Small intestine (tissue), 7 donors: ENCODE data around the gene SLC12A3. TPM values are rescaled to one million over a fixed set of nuclear protein-coding genes. Genes with fewer than 3 reads are reported as not detected.

Source experiments
- DNase-seq, 2 donors: peaks; one replicate each; pipeline versions ENCODE4 v3.0.0 to v3.0.0-alpha.2; 2013
- FAIRE-seq: peaks from 2 replicates; lab custom pipeline; 2012; peaks lifted over from hg19 to GRCh38; lab: Jason Lieb, UNC
- H3K27ac ChIP-seq, 3 donors: one replicate each; pipeline ENCODE4 v1.5.1; 2013; ENCODE audit warnings: low read length in 2 of 3, mild to moderate bottlenecking in 2 of 3, control low read depth in 1 of 3, inconsistent platforms in 1 of 3, low read depth in 1 of 3, moderate library complexity in 1 of 3
- H3K27me3 ChIP-seq, 3 donors: one replicate each; pipeline ENCODE4 v1.6.1; 2013; ENCODE audit warnings: low read length in 3 of 3, inconsistent platforms in 1 of 3; ENCODE audit not compliant: control insufficient read depth in 3 of 3, insufficient read depth in 3 of 3
- H3K36me3 ChIP-seq, 3 donors: one replicate each; pipeline ENCODE4 v1.6.1; 2013; ENCODE audit warnings: low read length in 3 of 3, inconsistent platforms in 1 of 3, low read depth in 1 of 3, mild to moderate bottlenecking in 1 of 3, moderate library complexity in 1 of 3; ENCODE audit not compliant: control insufficient read depth in 3 of 3, insufficient read depth in 2 of 3
- H3K4me1 ChIP-seq, 3 donors: one replicate each; pipeline ENCODE4 v1.6.1; 2013; ENCODE audit warnings: low read length in 2 of 3, inconsistent platforms in 1 of 3, low read depth in 1 of 3, mild to moderate bottlenecking in 1 of 3, moderate library complexity in 1 of 3; ENCODE audit not compliant: control insufficient read depth in 3 of 3, insufficient read depth in 2 of 3
- H3K4me3 ChIP-seq, 3 donors: one replicate each; pipeline ENCODE4 v1.5.1; 2013; ENCODE audit warnings: low read length in 3 of 3, control low read depth in 1 of 3, inconsistent platforms in 1 of 3, low read depth in 1 of 3, mild to moderate bottlenecking in 1 of 3, moderate library complexity in 1 of 3
- H3K9me3 ChIP-seq, 2 donors: one replicate each; pipeline ENCODE4 v1.6.1; 2013; ENCODE audit warnings: low read depth in 1 of 2, low read length in 1 of 2; ENCODE audit not compliant: control insufficient read depth in 2 of 2, insufficient read depth in 1 of 2
- WGBS, 3 donors: extraction: QIAGEN DNeasy Blood & Tissue Kit; methylation state at CpG; one replicate each; pipeline ENCODE4 v1.1.7; 2013; 5-methylcytosine and 5-hydroxymethylcytosine counted together
- polyA plus RNA-seq, 4 donors: library from polyadenylated mRNA; stranded (reverse) in 3 of 4; unstranded in 1 of 4; fragments of 200-250 nt in 3 of 4; fragments of 120-200 nt in 1 of 4; gene quantifications; one replicate each; pipeline versions ENCODE4 v1.2.1 to v1.2.3, GENCODE V29; 2013
- donor health status: healthy with polysubstance abuse.
- donor health status: control.
- donor health status: control.
- donor health status: Bipolar disorder and iron deficiency.
- donor health status: healthy.

The SLC12A3 gene
- polyA plus RNA-seq, 4 donors, result 0.04 TPM; not detected in 2

GRCh38 chr16:56828647-56829046 is 36.4 kb upstream of the SLC12A3 start:
- Histone ChIP-seq H3K27ac (no peak overlapping the region), H3K27me3 (no peaks in the 10 kb centered on the region), H3K9me3 (no peaks in the 10 kb centered on the region), H3K36me3 (peaks cover 6 to 19% (median 6%) of the 10 kb centered on the region in 3 donors), H3K4me1 (no peaks in the 10 kb centered on the region), H3K4me3 (no peak overlapping the region)
- DNase-seq, result no peak
- no peak for FAIRE-seq
- WGBS, 3 donors, result 96 to 100% (median 96%) methylated on average over 1 of the region's 1 CpG

GRCh38 chr16:56830669-56831068 is 34.3 kb upstream of the SLC12A3 start:
- no peaks in the 10 kb centered on the region for H3K4me1 ChIP-seq
- DNase-seq, result no peak
- no peaks in the 10 kb centered on the region for H3K27me3 ChIP-seq
- no peak overlapping the region for H3K27ac ChIP-seq
- FAIRE-seq, result no peak
- H3K9me3 ChIP-seq, result no peaks in the 10 kb centered on the region
- peaks cover 6 to 29% (median 10%) of the 10 kb centered on the region in 3 donors for H3K36me3 ChIP-seq
- 54 to 90% (median 67%) methylated on average over 2 of the region's 2 CpGs for WGBS, 3 donors
- H3K4me3 ChIP-seq, result no peak overlapping the region

GRCh38 chr16:56832768-56833167 is 32.2 kb upstream of the SLC12A3 start:
- Histone ChIP-seq H3K9me3 (no peaks in the 10 kb centered on the region), H3K36me3 (peaks cover 6 to 38% (median 10%) of the 10 kb centered on the region in 3 donors)
- no peak for FAIRE-seq

GRCh38 chr16:56833243-56833970 is 31.6 kb upstream of the SLC12A3 start:
- FAIRE-seq, result no peak
- Histone ChIP-seq H3K27me3 (no peaks in the 10 kb centered on the region), H3K9me3 (no peaks in the 10 kb centered on the region), H3K4me3 (no peak overlapping the region), H3K4me1 (no peaks in the 10 kb centered on the region), H3K36me3 (peaks cover 6 to 38% (median 10%) of the 10 kb centered on the region in 3 donors), H3K27ac (no peak overlapping the region)
- no peak for DNase-seq
- WGBS, 3 donors, result 86 to 98% (median 93%) methylated on average over 9 of the region's 9 CpGs

More at GRCh38 chr16:56832768-56833167, 32.2 kb upstream of the SLC12A3 start:
- Histone ChIP-seq H3K4me1 (no peaks in the 10 kb centered on the region), H3K4me3 (no peak overlapping the region), H3K27ac (no peak overlapping the region), H3K27me3 (no peaks in the 10 kb centered on the region)
- DNase-seq, result no peak

GRCh38 chr16:56835320-56835719 is 29.7 kb upstream of the SLC12A3 start:
- no peaks in the 10 kb centered on the region for H3K9me3 ChIP-seq
- H3K4me3 ChIP-seq, result no peak overlapping the region
- no peak for FAIRE-seq
- 86 to 91% (median 87%) methylated on average over 2 of the region's 2 CpGs for WGBS, 3 donors
- peaks cover 5 to 45% (median 16%) of the 10 kb centered on the region in 3 donors for H3K36me3 ChIP-seq
- H3K4me1 ChIP-seq, result no peaks in the 10 kb centered on the region
- H3K27me3 ChIP-seq, result no peaks in the 10 kb centered on the region
- no peak overlapping the region for H3K27ac ChIP-seq
- DNase-seq, result no peak

GRCh38 chr16:56836410-56837230 is 28.4 kb upstream of the SLC12A3 start:
- 81 to 84% (median 82%) methylated on average over 5 of the region's 5 CpGs for WGBS, 3 donors

GRCh38 chr16:56838622-56839337 is 26.2 kb upstream of the SLC12A3 start:
- peaks cover 5 to 48% (median 25%) of the 10 kb centered on the region in 3 donors for H3K36me3 ChIP-seq
- no peak for FAIRE-seq
- 89 to 92% (median 89%) methylated on average over 9 of the region's 9 CpGs for WGBS, 3 donors

More at GRCh38 chr16:56836410-56837230, 28.4 kb upstream of the SLC12A3 start:
- Histone ChIP-seq H3K4me3 (no peak overlapping the region), H3K36me3 (peaks cover 5 to 46% (median 18%) of the 10 kb centered on the region in 3 donors), H3K4me1 (no peaks in the 10 kb centered on the region), H3K27ac (no peak overlapping the region), H3K27me3 (no peaks in the 10 kb centered on the region), H3K9me3 (no peaks in the 10 kb centered on the region)
- FAIRE-seq (no peak), DNase-seq (no peak)

GRCh38 chr16:56841233-56841632 is 23.8 kb upstream of the SLC12A3 start:
- FAIRE-seq (no peak), DNase-seq (no peak)
- H3K4me3 ChIP-seq, result no peak overlapping the region
- H3K27me3 ChIP-seq, result no peaks in the 10 kb centered on the region
- H3K9me3 ChIP-seq, result no peaks in the 10 kb centered on the region
- H3K27ac ChIP-seq, result no peak overlapping the region
- no peaks in the 10 kb centered on the region for H3K4me1 ChIP-seq
- 92 to 95% (median 94%) methylated on average over 2 of the region's 2 CpGs for WGBS, 3 donors
- peaks cover 8 to 56% (median 20%) of the 10 kb centered on the region in 3 donors for H3K36me3 ChIP-seq

More at GRCh38 chr16:56838622-56839337, 26.2 kb upstream of the SLC12A3 start:
- Histone ChIP-seq H3K9me3 (no peaks in the 10 kb centered on the region), H3K4me1 (no peaks in the 10 kb centered on the region), H3K4me3 (no peak overlapping the region), H3K27me3 (no peaks in the 10 kb centered on the region), H3K27ac (no peak overlapping the region)
- DNase-seq, result no peak
